ENCODE measurements around the gene SLC9A4. TPM values are rescaled to one million over a fixed set of nuclear protein-coding genes. Genes with fewer than 3 reads are reported as not detected.

Gene SLC9A4
- total RNA-seq, 1 experiment from 2014 or later: 0.07 TPM

DNA sequence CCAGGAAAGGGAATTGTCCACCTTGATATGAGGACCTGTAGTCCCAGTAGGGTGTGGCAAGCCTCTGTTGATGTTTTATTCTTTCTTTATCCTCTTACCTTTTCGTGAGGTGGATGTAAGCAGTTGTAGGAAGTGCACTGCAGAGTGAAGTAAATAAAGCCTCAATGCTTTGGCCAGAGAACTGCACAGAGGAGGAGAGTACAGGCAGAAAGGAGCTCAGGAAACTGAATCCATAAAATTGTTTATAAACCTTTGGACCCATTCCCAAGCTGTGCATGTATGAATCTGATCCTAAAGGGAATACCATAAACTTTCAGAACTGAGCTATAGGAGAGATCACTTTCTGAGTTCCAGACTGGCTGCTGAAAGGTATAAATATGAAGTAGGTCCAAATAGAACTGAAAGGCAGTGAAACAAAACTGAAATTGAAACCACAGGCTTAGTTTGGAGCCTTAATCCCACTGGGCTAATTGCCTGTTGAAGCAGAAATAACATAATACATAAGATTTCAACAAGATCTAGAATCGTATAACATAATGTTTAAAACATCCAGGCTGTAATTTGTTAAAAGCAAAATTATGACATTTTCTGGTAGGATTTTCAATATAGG is 17.9 kb upstream of the SLC9A4 start:
- H3K4me2 ChIP-seq (ENCODE audit: low read length): no peak overlapping the region
- intact Hi-C loops (cut with micrococcal nuclease): no loop called here
- H2AFZ ChIP-seq (ENCODE audit: low read depth, low read length, poor library complexity, severe bottlenecking): no peak overlapping the region
- H3K4me1 ChIP-seq (ENCODE audit: control insufficient read depth in 1 of 2, insufficient read depth in 2 of 2, low read length in 2 of 2): no peaks in the 10 kb centered on the region
- ATAC-seq (no peak), DNase-seq (ENCODE audit: low read depth, low spot score) (no peak)
- H3K4me3 ChIP-seq (replicated peaks in 1 of 2; ENCODE audit: low read depth in 1 of 2, low read length in 2 of 2): no peak overlapping the region
- ChIA-PET POLR2A (no interaction called here), RAD21 (ENCODE audit: low non-redundant PET in 1 of 2, low total read pairs in 2 of 2, uncharacterized antibody in 2 of 2, unreplicated experiment in 2 of 2) (no interaction called here), CTCF (no interaction called here)
- no peaks in the 10 kb centered on the region for H4K20me1 ChIP-seq (ENCODE audit: insufficient read depth)
- H3K27ac ChIP-seq (ENCODE audit: low read depth, low read length): no peak overlapping the region
- H3K9ac ChIP-seq (ENCODE audit: low read length): no peak overlapping the region
- no peaks in the 10 kb centered on the region for H3K9me3 ChIP-seq (ENCODE audit: control insufficient read depth in 1 of 2, insufficient read depth in 1 of 2, low read depth in 1 of 2, low read length in 2 of 2)
- H3K27me3 ChIP-seq (ENCODE audit: insufficient read depth, low read length): no peaks in the 10 kb centered on the region
- H3K36me3 ChIP-seq (ENCODE audit: control insufficient read depth in 1 of 2, insufficient read depth in 2 of 2, low read length in 2 of 2): no peaks in the 10 kb centered on the region
- TF ChIP-seq ELF1 (IDR thresholded peaks at IDR 0.05; ENCODE audit: borderline replicate concordance, low read depth): no peak
- no peak for TF ChIP-seq RAD21 (IDR thresholded peaks at IDR 0.05; ENCODE audit: low read depth)
- TF ChIP-seq JUND (IDR thresholded peaks at IDR 0.05): no peak
- TF ChIP-seq, protein P1, sequence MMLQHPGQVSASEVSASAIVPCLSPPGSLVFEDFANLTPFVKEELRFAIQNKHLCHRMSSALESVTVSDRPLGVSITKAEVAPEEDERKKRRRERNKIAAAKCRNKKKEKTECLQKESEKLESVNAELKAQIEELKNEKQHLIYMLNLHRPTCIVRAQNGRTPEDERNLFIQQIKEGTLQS (IDR thresholded peaks at IDR 0.05): no peak
- TF ChIP-seq FOSL1 (IDR thresholded peaks at IDR 0.05; ENCODE audit: low read depth): no peak
- no peak for TF ChIP-seq EZH2 (IDR thresholded peaks at IDR 0.05)
- TF ChIP-seq, protein P2, sequence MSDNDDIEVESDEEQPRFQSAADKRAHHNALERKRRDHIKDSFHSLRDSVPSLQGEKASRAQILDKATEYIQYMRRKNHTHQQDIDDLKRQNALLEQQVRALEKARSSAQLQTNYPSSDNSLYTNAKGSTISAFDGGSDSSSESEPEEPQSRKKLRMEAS (IDR thresholded peaks at IDR 0.05): no peak
- no peak for TF ChIP-seq SP1 (IDR thresholded peaks at IDR 0.05; ENCODE audit: low read depth)
- no peak for TF ChIP-seq POLR2A (IDR thresholded peaks at IDR 0.05; ENCODE audit: borderline replicate concordance, extremely low read depth, insufficient read depth, insufficient read length)
- TF ChIP-seq, protein P3, sequence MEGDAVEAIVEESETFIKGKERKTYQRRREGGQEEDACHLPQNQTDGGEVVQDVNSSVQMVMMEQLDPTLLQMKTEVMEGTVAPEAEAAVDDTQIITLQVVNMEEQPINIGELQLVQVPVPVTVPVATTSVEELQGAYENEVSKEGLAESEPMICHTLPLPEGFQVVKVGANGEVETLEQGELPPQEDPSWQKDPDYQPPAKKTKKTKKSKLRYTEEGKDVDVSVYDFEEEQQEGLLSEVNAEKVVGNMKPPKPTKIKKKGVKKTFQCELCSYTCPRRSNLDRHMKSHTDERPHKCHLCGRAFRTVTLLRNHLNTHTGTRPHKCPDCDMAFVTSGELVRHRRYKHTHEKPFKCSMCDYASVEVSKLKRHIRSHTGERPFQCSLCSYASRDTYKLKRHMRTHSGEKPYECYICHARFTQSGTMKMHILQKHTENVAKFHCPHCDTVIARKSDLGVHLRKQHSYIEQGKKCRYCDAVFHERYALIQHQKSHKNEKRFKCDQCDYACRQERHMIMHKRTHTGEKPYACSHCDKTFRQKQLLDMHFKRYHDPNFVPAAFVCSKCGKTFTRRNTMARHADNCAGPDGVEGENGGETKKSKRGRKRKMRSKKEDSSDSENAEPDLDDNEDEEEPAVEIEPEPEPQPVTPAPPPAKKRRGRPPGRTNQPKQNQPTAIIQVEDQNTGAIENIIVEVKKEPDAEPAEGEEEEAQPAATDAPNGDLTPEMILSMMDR (IDR thresholded peaks at IDR 0.05 in 2 of 3, conservative IDR thresholded peaks at IDR 0.05 in 1 of 3; ENCODE audit: borderline replicate concordance in 1 of 3, insufficient read depth in 1 of 3, low read depth in 2 of 3, low read length in 2 of 3): no peak
- TF ChIP-seq, protein P4, sequence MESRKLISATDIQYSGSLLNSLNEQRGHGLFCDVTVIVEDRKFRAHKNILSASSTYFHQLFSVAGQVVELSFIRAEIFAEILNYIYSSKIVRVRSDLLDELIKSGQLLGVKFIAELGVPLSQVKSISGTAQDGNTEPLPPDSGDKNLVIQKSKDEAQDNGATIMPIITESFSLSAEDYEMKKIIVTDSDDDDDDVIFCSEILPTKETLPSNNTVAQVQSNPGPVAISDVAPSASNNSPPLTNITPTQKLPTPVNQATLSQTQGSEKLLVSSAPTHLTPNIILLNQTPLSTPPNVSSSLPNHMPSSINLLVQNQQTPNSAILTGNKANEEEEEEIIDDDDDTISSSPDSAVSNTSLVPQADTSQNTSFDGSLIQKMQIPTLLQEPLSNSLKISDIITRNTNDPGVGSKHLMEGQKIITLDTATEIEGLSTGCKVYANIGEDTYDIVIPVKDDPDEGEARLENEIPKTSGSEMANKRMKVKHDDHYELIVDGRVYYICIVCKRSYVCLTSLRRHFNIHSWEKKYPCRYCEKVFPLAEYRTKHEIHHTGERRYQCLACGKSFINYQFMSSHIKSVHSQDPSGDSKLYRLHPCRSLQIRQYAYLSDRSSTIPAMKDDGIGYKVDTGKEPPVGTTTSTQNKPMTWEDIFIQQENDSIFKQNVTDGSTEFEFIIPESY (IDR thresholded peaks at IDR 0.05; ENCODE audit: extremely low read depth, insufficient replicate concordance, low read length): no peak
- no TSS peak for BruUV-seq (replicated peaks)
- H3K9me2 ChIP-seq (ENCODE audit: insufficient read depth): no peaks in the 10 kb centered on the region
- no peaks in the 10 kb centered on the region for H3K79me2 ChIP-seq (ENCODE audit: insufficient read depth, low read length)
